Effector memory CD4-positive, alpha-beta T cell (primary cell): ENCODE measurements around the gene CD247.

Experiments used
- DNase-seq, 3 donors: peaks; one replicate each; pipeline ENCODE4 v3.0.0-alpha.2; 2020
- H3K27ac ChIP-seq: 2 replicates; pipeline ENCODE4 v1.7.0; 2013; ENCODE audit warnings: mild to moderate bottlenecking, low read length, moderate library complexity; ENCODE audit not compliant: insufficient read depth, poor library complexity, severe bottlenecking
- H3K27me3 ChIP-seq: replicated peaks from 2 replicates; pipeline ENCODE4 v1.7.0; 2013; ENCODE audit warnings: mild to moderate bottlenecking, low read length; ENCODE audit not compliant: insufficient read depth, control insufficient read depth, poor library complexity, severe bottlenecking
- H3K36me3 ChIP-seq: 2 replicates; pipeline ENCODE4 v1.7.0; 2013; ENCODE audit warnings: mild to moderate bottlenecking, low read length, moderate library complexity; ENCODE audit not compliant: control insufficient read depth, insufficient read depth
- H3K4me1 ChIP-seq: 2 replicates; pipeline ENCODE4 v1.7.0; 2013; ENCODE audit warnings: low read length, mild to moderate bottlenecking; ENCODE audit not compliant: control insufficient read depth, insufficient read depth, poor library complexity, severe bottlenecking
- H3K4me3 ChIP-seq: 2 replicates; pipeline ENCODE4 v1.7.0; 2013; ENCODE audit warnings: low read length, low read depth, mild to moderate bottlenecking; ENCODE audit not compliant: insufficient read depth, poor library complexity, severe bottlenecking
- H3K9me3 ChIP-seq: 2 replicates; pipeline ENCODE4 v1.7.0; 2013; ENCODE audit warnings: mild to moderate bottlenecking, low read length, moderate library complexity; ENCODE audit not compliant: control insufficient read depth

Gene CD247

DNA sequence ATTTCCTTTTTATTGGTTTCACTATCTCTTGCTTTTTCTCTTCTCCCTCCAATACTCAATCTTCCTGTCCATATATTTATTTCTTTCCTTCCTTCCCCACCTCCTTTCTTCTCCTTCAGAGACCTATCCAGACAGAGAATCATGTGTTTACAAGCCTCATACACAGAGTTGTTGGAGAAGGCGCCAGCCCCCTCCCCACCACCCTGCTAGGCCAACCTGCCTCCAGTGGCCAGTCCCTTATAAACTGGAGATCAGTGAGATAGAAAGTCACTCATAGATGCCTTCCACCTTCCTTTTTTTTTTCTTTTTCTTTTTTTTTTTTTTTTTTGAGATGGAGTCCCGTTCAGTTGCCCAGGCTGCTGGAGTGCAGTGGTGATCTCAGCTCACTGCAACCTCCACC is 53.3 kb downstream of the CD247 start:
- Histone ChIP-seq H3K27me3 (no peaks in the 10 kb centered on the region), H3K4me1 (peaks cover 27% of the 10 kb centered on the region), H3K36me3 (peaks cover 14% of the 10 kb centered on the region), H3K9me3 (no peaks in the 10 kb centered on the region), H3K27ac (peak overlapping the region; percentile 24), H3K4me3 (no peak overlapping the region)
- no peak for DNase-seq

DNA sequence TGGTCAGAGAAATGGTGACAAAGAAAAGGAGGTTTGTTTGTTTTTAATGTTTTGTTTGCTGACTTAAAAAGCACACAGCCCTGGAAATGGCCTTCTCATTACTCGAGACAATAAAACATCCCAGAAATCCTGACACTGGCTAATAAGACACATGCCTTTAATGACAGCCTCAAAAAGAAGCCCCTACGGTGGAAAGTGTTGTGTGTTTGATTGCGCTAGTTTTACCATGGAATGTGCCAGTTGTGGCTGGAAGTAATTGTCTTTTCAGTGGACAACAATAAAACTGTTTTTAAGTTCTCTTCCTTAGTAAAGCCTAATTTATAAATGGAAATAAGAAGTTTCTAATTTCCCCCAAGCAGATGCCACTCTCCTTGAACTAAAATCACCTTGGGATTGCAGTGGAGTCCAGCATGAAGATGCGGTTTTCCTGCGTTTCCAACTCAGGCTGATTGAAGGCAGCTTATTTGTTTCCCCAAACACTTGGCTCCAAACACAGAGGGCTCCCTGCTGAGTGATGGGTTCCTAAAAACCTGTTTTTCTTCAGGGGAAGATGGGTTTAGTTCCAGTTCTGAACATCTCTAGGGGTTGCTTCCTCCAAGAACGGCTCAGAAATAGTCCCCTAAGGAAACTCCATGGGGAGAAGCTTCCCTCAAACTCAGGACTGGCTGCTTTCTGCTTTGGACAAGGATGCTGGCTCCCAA is 54.3 kb downstream of the CD247 start:
- Histone ChIP-seq H3K36me3 (peaks cover 14% of the 10 kb centered on the region), H3K27me3 (no peaks in the 10 kb centered on the region), H3K4me1 (peaks cover 27% of the 10 kb centered on the region), H3K27ac (peak overlapping the region; percentile 24), H3K9me3 (no peaks in the 10 kb centered on the region), H3K4me3 (no peak overlapping the region)
- DNase-seq = no peak

DNA sequence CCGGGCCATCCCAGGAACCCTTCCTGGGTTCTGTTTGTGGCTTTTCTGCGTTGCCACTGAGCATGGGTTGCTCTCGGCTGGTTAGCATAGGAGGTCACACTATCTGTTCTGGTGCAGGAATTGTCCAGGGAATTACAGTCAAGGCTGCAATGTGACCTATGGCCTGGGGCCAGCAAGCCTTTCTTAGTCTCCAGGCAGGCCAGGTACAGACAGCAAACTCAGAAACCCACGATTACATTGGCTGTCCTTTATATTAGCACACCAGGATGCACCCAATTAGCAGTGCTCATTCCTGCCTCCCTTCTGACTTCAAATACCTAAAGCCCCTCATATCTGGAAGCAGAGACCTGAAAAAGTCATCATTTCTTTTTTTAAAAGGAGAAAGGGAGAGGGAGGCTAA is 55.2 kb downstream of the CD247 start:
- no peaks in the 10 kb centered on the region for H3K9me3 ChIP-seq
- peaks cover 29% of the 10 kb centered on the region for H3K4me1 ChIP-seq
- H3K36me3 ChIP-seq = peaks cover 17% of the 10 kb centered on the region
- DNase-seq = no peak
- H3K27me3 ChIP-seq = no peaks in the 10 kb centered on the region
- H3K27ac ChIP-seq = peak overlapping the region; percentile 37
- H3K4me3 ChIP-seq = no peak overlapping the region

DNA sequence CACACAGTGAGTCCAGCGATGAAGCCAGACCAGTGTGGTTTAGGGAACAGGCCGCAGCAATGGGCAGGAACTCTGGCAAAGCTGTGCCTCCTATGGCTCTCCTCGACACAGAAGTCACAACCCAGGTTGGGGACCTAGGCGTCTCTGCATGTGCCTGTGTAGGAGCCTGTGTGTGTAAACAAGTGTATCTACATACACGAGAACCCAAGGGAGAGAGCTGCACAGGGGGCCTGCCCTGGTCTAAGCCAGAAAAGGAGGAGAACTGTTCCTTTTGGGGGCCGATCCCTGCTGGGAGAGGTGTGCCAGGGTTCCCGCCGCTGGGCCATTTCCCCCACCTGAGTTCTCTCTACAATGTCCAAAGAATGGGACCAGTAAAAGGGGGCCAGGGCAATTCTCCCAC is 56.0 kb downstream of the CD247 start:
- H3K9me3 ChIP-seq = no peaks in the 10 kb centered on the region
- H3K4me1 ChIP-seq = peaks cover 35% of the 10 kb centered on the region
- no peak overlapping the region for H3K4me3 ChIP-seq
- peak overlapping the region; percentile 65 for H3K27ac ChIP-seq
- H3K36me3 ChIP-seq = peaks cover 17% of the 10 kb centered on the region
- H3K27me3 ChIP-seq = no peaks in the 10 kb centered on the region
- DNase-seq = no peak

DNA sequence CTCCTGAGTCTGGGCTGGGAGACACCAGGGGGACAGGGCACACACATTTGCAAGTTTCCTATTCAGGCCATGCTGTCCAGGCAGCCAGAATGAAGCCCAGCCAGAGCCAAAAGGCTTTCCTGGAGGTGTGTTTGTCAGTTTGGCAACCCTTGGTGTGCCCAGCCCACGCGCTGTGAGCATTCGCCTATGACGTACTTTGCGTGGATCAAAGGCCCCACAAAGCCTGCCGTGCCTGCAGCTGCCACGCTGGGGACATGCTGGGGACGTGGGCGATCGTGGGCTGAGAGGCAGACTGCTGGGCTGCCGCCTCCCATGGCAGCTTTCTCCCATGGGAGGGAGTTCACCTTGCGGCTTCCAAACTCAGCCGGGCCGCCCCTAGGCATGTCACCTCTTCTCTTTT is 57.5 kb downstream of the CD247 start:
- Histone ChIP-seq H3K27ac (peak overlapping the region; percentile 65), H3K27me3 (no peaks in the 10 kb centered on the region), H3K4me3 (no peak overlapping the region), H3K4me1 (peaks cover 46% of the 10 kb centered on the region), H3K36me3 (peaks cover 17% of the 10 kb centered on the region), H3K9me3 (no peaks in the 10 kb centered on the region)
- DNase-seq = peak in 2 of 3 donors; percentile 23 to 43

DNA sequence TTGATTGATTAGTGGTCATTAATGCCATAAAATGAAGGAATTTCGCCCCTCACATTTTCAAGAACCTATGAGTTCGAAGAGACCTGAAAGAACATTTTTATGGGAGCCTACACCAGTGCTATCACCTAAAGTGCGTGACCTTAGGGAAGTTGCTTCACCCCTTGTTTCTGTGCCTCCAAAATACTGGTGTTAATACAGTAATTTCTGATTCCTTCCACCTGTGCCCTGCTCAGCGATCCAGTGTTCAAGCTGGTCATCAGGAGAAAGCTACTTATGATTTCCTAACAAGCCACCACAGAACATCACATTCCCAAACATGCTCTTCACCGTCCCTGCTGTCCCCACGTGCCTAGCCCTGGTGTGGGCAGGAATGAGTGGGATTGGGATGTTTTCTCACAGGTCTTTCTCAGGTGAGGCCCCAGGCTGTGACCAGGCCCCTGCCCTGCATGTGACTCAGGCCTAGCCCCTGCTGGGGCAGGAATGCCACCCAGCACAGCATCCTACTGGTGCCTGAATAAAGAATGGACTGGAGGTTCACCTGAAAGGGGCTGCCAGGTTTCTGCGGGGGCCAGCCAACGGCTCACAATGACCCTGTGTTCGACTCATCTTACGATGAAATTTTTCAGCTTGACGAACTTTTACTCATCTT is 60.3 kb downstream of the CD247 start:
- H3K27ac ChIP-seq = peak overlapping the region; percentile 99
- no peaks in the 10 kb centered on the region for H3K9me3 ChIP-seq
- H3K4me1 ChIP-seq = peaks cover 55% of the 10 kb centered on the region
- H3K27me3 ChIP-seq = no peaks in the 10 kb centered on the region
- DNase-seq = no peak
- peaks cover 16% of the 10 kb centered on the region for H3K36me3 ChIP-seq
- H3K4me3 ChIP-seq = no peak overlapping the region

DNA sequence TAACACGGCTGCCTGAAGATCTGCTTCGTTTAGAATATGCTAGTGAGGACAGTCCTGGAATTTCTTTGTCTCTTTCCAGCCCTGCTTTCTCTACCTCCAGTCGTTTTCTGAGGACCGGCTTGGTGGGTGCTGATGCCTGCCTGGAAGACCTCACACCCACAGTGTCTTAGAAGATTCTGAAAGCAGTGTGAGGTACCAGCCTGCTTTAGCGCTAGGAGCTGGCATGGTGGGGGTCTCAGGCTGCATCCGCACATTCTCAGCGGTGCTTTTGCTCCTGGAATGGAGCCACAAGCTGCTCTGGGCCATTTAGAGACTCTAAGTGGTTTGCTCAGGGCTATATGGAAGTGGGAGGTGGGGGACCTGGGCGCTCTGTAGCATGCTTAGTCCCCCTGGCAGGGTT is 61.4 kb downstream of the CD247 start:
- H3K27ac ChIP-seq = peak overlapping the region; percentile 99
- H3K36me3 ChIP-seq = peaks cover 12% of the 10 kb centered on the region
- peaks cover 58% of the 10 kb centered on the region for H3K4me1 ChIP-seq
- H3K27me3 ChIP-seq = no peaks in the 10 kb centered on the region
- H3K9me3 ChIP-seq = no peaks in the 10 kb centered on the region
- DNase-seq = no peak
- H3K4me3 ChIP-seq = peak overlapping the region; percentile 0

DNA sequence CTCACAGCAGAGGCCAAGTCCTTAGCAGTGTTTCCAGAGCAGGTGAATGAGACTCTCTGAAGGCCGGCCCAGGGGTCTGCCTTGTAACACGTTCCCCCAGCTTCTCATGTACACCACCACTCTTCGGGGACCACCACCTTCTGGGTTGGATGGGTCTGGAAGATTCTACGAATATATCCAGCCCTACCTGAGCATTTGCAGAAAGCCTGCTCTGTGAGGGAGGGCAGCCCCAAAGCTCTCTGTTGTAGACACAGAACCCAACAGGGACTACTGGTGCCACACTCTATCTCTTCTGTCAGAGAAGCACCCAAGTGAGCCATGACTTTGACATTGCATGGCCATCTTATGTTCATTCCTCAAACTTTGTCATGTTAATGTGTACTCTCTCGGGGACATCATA is 61.8 kb downstream of the CD247 start:
- DNase-seq = no peak
- Histone ChIP-seq H3K9me3 (no peaks in the 10 kb centered on the region), H3K36me3 (peaks cover 12% of the 10 kb centered on the region), H3K4me1 (peaks cover 59% of the 10 kb centered on the region), H3K4me3 (peak overlapping the region; percentile 66), H3K27me3 (no peaks in the 10 kb centered on the region), H3K27ac (peak overlapping the region; percentile 99)

DNA sequence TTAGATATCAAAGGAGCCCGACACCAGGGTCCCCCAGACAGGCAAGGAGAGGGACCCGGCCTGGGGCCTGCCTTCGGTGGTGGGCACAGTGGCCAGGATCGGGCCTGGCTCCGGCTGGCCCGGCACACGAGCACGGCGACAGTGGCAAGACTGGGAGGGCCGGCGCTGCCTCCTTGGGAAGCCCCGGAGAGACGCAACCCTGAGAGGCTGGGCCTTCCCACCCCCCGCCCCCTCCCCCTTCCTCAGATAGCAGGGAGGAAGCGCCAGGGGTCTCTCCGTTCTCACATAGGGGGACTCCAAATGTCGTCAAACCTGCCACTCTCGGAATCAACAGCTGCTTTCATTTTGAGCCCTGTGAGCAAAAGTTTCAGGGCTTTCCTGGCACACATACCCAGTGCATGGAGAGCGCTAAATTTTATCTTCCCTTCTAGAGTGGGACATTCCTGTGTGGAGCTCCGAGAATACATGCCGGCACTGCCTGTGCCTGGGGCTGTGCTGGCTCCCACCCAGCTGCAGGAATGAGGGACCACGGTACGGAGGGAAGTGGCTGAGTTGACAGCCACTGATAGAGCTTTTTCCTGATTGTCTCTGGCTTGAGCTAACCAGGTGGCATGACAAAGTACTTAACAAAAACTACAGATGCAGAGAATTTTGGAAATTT is 62.4 kb downstream of the CD247 start:
- Histone ChIP-seq H3K36me3 (peaks cover 6% of the 10 kb centered on the region), H3K4me1 (peaks cover 61% of the 10 kb centered on the region), H3K9me3 (no peaks in the 10 kb centered on the region), H3K4me3 (peak overlapping the region; percentile 66), H3K27me3 (no peaks in the 10 kb centered on the region), H3K27ac (peak overlapping the region; percentile 99)
- DNase-seq = peak; percentile 39 to 51 (median 45)
